Measurements from ENCODE around the gene PXDN. TPM values are rescaled to one million over a fixed set of nuclear protein-coding genes. Genes with fewer than 3 reads are reported as not detected.

The PXDN gene
- total RNA-seq, 1 donor from 2014 or later = 150 TPM

GRCh38 chr2:1590596-1591460 is 153.5 kb downstream of the PXDN start:
- peaks cover 22% of the 10 kb centered on the region for H3K4me1 Mint-ChIP-seq (ENCODE audit: unreplicated experiment)
- no peak for DNase-seq (ENCODE audit: extremely low spot score, unreplicated experiment)
- peaks cover 12% of the 10 kb centered on the region for H3K27me3 Mint-ChIP-seq
- no peaks in the 10 kb centered on the region for H3K9me3 Mint-ChIP-seq
- H3K36me3 Mint-ChIP-seq = no peaks in the 10 kb centered on the region
- peak overlapping the region; percentile 19 for H3K27ac Mint-ChIP-seq
- H3K4me3 Mint-ChIP-seq = no peak overlapping the region
- peak; percentile 22 for TF ChIP-seq CTCF (conservative IDR thresholded peaks at IDR 0.05)

- H3K27me3 Mint-ChIP-seq = peaks cover 12% of the 10 kb centered on the region
- no peak overlapping the region for H3K27ac Mint-ChIP-seq
- H3K36me3 Mint-ChIP-seq = no peaks in the 10 kb centered on the region
- H3K9me3 Mint-ChIP-seq = no peaks in the 10 kb centered on the region
- H3K4me1 Mint-ChIP-seq (ENCODE audit: unreplicated experiment) = peaks cover 27% of the 10 kb centered on the region
- no peak overlapping the region for H3K4me3 Mint-ChIP-seq
- TF ChIP-seq CTCF (conservative IDR thresholded peaks at IDR 0.05) = peak; percentile 37
- no peak for DNase-seq (ENCODE audit: extremely low spot score, unreplicated experiment)
Measured at GRCh38 chr2:1588978-1589621, 155.2 kb downstream of the PXDN start.

GRCh38 chr2:1588051-1588977 is 156.0 kb downstream of the PXDN start:
- Mint-ChIP-seq H3K9me3 (no peaks in the 10 kb centered on the region), H3K4me3 (no peak overlapping the region), H3K27me3 (peaks cover 12% of the 10 kb centered on the region), H3K36me3 (no peaks in the 10 kb centered on the region), H3K4me1 (ENCODE audit: unreplicated experiment) (peaks cover 25% of the 10 kb centered on the region), H3K27ac (no peak overlapping the region)
- DNase-seq (ENCODE audit: extremely low spot score, unreplicated experiment) = no peak
- no peak for TF ChIP-seq CTCF (conservative IDR thresholded peaks at IDR 0.05)

GRCh38 chr2:1586923-1587840 is 157.1 kb downstream of the PXDN start:
- Mint-ChIP-seq H3K27me3 (peaks cover 14% of the 10 kb centered on the region), H3K4me1 (ENCODE audit: unreplicated experiment) (peaks cover 26% of the 10 kb centered on the region), H3K4me3 (no peak overlapping the region), H3K36me3 (no peaks in the 10 kb centered on the region), H3K27ac (no peak overlapping the region), H3K9me3 (no peaks in the 10 kb centered on the region)
- no peak for TF ChIP-seq CTCF (conservative IDR thresholded peaks at IDR 0.05)
- no peak for DNase-seq (ENCODE audit: extremely low spot score, unreplicated experiment)

Data from type B pancreatic cell (in vitro differentiated cells).